T-helper 1 cell (primary cell): ENCODE data around the gene WWC1.
"Not testable (repeated sequence)": the region's sequence is repeated elsewhere in the genome, so short reads cannot be mapped to it uniquely, and the experiment has no call there.

ENCODE experiments used
- DNase-seq, 5 donors: peaks; one replicate each; pipeline ENCODE4 v3.0.0-alpha.2; 2012 to 2020

WWC1 gene

GRCh38 chr5:168286863-168287262 lies 4.6 kb upstream of the WWC1 start:
- DNase-seq = not testable (repeated sequence)

GRCh38 chr5:168287362-168287761 lies 4.1 kb upstream of the WWC1 start:
- DNase-seq = no peak

- DNase-seq = no peak
These were observed 2.8 kb upstream of the WWC1 start for GRCh38 chr5:168288349-168289245.

- DNase-seq = no peak
These were observed 523 bp upstream of the WWC1 start for GRCh38 chr5:168290902-168291341.

DNA sequence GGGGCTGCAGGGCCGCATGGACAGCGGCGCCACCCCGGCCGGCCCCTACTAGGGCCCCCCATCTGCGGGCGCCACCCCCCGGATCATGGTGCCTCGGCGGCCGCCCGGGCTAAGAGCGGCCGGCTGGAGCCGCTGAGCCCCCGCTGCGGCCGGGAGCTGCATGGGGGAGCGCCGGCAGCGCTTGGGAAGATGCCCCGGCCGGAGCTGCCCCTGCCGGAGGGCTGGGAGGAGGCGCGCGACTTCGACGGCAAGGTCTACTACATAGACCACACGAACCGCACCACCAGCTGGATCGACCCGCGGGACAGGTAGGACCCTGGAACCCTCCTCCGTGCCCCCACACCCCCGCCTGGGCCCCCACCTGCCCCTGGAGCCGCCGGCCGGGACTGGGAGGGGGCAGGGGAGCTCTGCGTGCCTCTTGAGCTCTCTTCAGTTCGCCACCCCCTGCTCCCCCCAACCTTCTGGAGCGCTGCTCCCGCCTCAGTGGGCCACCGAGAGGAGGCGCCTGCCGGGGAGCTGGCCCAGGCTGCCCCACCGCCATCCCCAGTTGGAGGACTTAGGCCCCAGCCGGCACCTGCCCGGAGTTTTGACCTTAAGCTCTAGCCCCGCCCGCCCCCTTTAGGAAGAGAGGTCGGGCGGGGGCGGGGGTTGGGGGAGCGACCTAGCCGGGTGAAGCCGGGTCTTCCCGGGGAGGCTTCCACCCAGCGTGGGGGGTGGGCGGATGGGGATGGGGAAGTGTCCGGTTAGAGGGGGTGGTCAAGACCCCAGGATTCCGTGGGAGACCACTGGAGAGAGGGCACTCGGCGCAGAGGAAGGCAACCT lies 730 bp downstream of the WWC1 start:
- DNase-seq = no peak

DNA sequence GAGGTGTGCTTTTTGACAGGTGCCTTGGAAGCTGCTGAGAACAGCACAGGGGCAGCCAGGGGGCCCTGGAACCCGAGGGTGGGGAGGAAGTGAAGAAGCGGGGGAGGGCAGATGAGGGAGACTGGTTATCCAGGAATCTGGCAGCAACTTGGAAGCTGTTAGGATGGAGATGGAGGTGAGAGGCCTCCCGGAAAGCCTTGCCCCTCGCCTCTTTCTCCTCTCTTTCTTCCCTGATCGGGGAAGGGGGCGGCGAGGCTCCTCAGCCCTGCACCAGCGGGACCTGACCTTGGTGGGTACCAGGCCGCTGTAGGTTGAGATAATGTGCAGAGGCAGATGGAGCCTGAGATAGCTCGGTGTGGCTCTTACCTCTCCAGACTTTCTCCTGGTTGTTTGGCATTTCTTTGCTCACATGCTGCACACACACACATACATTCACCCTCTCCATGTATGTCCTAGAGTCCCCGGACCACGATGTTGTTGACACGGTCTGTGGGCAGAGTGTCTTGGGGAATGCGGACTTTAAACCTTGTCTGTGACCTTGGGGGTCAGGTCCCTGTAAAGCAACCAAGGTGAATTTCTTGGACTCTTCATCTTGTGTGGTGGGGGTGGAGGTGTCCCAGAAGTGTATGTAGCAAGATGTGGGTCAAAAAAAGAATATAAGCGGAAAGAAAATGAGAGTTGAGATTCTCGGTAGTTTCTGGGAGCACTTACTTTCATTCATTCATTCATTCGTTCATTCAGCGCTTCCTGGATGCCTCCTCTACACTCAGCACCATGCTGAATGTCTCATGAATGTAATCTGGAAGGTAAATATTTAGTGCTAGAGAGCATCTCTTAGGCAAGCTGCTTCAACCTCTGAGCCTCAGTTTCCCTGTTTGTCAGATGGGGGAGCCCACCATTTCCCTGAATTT lies 1.6 kb downstream of the WWC1 start:
- no peak for DNase-seq

DNA sequence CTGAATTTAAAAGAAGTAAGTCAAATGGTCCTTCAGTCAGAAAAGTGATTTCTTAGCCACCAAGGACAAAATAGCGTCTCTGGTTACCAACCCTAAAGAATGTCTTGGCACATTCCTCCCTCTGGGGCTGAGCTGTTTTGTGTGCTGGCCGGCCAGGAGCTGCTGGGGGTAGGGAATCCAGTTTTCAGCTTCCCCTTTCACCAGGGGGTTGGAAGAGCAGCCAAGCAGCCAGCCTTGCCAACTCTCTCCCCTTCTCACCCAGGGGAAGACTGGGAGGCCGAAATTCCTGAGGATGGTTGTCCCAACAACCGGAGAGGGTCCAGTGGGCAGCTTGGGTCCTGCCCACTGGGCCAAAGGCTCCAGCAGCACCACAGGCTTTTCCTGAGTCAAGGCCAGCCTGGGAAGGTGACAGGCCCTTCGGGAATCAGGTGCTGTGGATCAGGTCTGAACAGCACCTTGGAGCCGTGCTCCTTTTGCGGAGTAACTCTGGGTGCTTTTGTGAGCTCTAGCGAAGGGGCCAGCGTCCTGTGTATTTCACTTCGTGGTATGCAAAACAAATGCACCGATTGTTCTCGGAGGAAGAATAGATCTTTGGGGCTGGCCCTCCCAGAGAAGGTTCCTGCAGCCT lies 4.2 kb downstream of the WWC1 start:
- no peak for DNase-seq

DNA sequence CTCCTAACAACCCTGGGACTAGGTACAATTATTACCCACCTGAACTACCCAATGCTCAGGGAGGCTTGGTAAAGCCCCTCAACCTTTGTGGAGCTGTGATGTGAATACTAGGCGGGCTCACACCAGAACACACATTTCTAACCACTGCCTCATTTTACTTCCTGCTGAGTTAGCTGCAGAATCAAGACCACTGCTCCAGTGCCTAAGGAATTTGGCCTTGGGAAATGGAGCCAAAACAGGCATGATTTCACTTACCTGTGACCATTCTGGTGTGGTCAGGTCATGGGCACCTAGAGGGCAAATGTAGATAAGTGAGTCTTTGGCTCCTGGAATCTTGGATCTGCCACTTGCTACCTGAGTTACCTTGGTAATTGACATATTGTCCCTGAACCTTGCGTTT lies 5.2 kb downstream of the WWC1 start:
- DNase-seq = no peak

- no peak for DNase-seq
These were observed 7.5 kb downstream of the WWC1 start for GRCh38 chr5:168298949-168299348.

GRCh38 chr5:168299372-168299771 lies 7.9 kb downstream of the WWC1 start:
- DNase-seq = no peak

DNA sequence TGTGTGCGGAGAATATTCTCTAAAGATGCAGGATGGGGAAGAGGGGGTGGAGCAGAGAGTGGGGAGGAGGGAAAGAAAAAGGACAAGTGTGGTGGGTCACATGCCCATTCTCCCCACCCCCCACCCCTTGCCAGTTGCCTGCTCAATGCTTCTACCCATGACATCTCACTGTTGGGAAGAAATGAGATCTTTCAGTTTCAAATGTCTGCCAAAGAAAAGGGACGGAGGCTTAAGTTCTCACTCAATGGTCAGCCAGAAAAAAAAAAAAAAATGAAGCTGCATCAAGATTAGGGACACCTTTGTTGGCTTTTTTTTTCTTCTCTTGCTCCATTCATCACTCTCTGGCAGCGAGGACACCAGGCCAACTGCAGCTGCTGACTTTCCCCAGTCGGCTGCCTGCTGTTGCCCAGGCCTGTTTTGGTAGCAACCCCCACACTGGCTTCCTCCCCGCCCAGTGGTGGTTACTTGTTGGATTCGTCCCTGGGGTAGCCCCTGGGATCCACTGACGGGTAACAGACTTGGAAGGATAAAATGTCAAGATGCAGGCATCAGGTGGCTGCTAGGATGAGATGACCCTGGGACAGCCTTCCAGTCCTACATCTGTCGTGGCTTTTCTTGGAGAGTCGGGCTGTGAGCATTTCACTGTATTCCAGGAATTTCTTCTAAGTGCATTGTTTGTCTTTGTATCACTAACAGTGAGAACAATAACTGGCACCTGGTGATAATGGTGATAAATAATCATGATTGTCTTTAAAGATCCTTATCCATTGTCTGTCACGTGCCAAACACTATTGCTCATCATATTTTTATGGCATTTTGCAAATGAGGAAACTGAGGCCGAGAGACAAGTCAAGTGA lies 9.1 kb downstream of the WWC1 start:
- no peak for DNase-seq

DNA sequence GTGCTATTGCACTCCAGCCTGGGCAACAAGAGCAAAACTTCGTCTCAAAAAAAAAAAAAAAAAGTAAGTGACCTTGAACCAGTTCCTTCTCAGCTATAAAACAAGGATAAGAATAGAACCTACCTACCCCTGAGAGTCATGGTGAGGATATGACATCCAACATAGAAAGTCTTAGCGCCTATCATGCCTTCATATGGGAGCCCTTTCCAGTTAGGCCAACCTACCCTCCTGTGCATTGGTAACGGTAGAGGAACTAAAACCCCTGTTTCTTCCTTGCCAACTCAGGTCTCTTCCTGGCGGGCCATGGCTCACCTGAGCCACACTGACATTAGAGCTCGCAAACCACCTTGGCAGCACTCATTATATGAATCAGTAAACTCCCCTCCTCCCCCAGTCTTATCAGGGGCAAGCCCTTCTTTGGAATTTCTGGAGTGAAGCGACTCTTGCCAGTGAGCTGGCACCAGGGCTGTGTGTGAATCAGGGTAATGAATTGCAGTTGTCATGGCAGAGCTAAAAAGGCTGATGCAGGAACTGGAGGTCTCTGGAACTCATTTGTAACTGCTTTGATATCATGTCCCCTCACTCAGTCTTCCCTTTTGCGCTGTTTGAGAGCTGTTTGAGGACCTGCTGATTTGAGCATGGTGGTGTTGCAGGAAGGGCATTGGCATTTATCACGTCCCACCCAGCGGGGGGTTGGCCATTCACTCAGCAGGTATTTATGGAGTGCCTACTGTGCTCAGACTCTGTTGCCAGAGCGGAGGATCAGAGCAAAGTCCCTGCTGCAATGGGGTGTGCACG lies 10.3 kb downstream of the WWC1 start:
- DNase-seq = no peak

- DNase-seq = no peak
These were observed 11.3 kb downstream of the WWC1 start for GRCh38 chr5:168302785-168303184.

DNA sequence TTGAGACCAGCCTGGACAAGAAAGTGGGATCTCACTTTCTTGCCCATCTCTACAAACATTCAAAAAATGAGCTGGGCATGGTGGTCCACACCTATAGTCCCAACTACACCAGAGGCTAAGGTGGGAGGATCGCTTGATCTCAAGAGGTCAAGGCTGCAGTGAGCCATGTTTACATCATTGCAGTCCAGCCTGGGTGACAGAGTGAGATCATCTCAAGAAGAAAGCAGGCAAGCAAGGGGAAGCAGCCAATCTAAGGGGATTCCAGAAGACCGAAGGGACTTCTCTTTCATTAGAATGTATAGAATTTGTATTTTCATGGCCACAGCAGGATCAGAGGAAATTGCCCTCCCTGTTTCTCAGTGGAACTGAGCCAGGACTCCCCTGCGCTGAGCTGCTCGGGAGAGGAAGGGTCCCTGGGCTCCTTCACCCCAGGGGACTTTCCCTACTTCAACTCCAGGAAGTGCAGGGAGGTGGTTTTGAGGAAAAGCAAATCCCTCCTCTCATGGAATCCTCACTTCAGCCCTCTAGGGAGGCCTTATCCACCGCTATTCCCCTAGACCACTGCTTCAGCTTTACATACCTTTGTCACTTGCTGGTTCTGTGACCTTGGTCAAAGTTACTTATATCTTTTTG lies 12.1 kb downstream of the WWC1 start:
- DNase-seq = no peak

DNA sequence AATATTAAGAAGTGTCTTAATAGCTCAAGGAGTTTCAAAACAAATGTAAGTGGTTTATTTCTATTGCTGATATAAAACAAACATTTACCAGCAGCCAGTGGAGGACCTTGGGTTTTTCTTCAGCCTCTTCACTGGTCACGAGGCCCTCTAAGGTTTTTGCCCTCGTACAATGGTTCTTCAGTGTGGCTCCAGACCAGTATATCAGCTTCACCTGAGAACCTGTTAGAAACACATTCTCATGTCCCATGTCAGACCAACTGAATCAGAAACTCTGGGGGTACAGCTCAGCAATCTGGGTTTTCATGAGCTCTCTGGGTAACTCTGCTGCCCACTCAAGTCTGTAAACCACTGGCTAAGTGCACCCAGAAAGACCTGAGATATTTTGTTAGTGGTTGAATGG lies 12.9 kb downstream of the WWC1 start:
- no peak for DNase-seq

DNA sequence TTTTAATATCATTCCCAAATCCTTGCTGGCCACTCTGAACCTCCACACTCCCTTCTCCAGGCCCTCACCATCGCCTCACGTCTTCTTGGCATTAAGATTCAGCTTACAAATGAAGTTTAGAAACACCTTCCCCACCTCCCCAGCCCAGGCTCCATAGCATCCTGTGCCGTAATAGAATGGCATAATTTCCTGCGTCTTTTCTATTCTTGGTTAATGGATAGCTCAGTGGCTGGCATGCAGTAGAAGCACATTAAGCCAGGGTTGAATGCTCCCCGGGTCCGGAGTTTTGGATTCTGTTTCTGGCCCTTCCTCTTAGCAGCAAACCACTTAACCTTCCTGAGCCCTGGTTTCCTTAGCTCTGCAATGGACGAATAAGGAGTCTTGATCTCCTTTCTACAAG lies 13.8 kb downstream of the WWC1 start:
- DNase-seq = no peak

GRCh38 chr5:168307022-168307421 lies 15.6 kb downstream of the WWC1 start:
- no peak for DNase-seq

DNA sequence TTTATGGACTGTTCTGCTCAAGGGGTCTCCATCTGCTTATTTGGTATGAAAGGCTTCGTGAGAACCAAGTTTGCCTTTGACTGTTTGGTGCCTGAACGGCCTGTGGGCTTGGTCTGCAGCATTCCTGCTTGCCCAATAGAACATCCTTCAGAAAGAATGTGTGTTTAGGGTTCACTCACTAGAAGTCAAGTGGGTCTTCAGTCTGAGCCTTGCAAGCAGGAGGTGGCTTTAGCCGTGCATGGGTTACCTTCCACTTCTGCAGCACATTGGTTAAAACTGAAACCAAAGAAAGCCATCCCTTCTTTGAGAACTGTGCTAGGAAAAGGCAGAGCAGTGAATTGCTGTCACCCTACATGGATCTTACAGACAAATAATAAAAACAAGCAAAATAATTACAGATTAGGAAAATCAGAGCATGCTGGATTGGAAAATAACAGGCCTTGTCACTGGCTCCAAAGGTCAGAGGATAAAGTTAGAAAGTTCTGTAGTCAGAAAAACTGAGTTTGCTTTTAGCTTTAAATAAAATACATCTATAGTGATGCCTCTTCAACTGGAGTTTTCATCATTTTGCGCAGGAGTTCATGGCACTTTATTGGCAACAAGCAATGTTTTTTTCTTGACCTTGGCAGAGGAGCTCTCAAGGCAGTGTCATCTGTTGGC lies 16.6 kb downstream of the WWC1 start:
- no peak for DNase-seq

GRCh38 chr5:168308976-168309598 lies 17.6 kb downstream of the WWC1 start:
- DNase-seq = no peak
